GM19463 (cell line): ENCODE results near the gene EGFR.

ENCODE experiments used
- ATAC-seq: cut with Tn5 transposase; IDR thresholded peaks from one replicate; pipeline ENCODE4 v1.9.1; 2021; ENCODE audit warnings: mild to moderate bottlenecking, moderate library complexity; ENCODE audit not compliant: unreplicated experiment

The EGFR gene

GRCh38 chr7:55006499-55006898 lies 12.3 kb upstream of the EGFR start:
- no peak for ATAC-seq

- ATAC-seq: no peak
Observed at GRCh38 chr7:55013851-55014250, 5.0 kb upstream of the EGFR start.

- no peak for ATAC-seq
Observed at GRCh38 chr7:55016061-55016745, 2.6 kb upstream of the EGFR start.

GRCh38 chr7:55016746-55017090 lies 2.1 kb upstream of the EGFR start:
- no peak for ATAC-seq

GRCh38 chr7:55017841-55018240 lies 976 bp upstream of the EGFR start:
- no peak for ATAC-seq

GRCh38 chr7:55019191-55019690 lies 424 bp downstream of the EGFR start:
- ATAC-seq: peak; percentile 38

GRCh38 chr7:55019691-55020465 lies 1.1 kb downstream of the EGFR start:
- ATAC-seq: peak; percentile 21

- no peak for ATAC-seq
Observed at GRCh38 chr7:55020466-55020871, 1.7 kb downstream of the EGFR start.

GRCh38 chr7:55021053-55021452 lies 2.2 kb downstream of the EGFR start:
- ATAC-seq: no peak

- no peak for ATAC-seq
Observed at GRCh38 chr7:55022002-55022985, 3.5 kb downstream of the EGFR start.

- no peak for ATAC-seq
Observed at GRCh38 chr7:55023841-55024505, 5.2 kb downstream of the EGFR start.

- no peak for ATAC-seq
Observed at GRCh38 chr7:55024776-55025175, 6.0 kb downstream of the EGFR start.

GRCh38 chr7:55026086-55026790 lies 7.4 kb downstream of the EGFR start:
- no peak for ATAC-seq

- ATAC-seq: no peak
Observed at GRCh38 chr7:55026867-55027490, 8.2 kb downstream of the EGFR start.

- no peak for ATAC-seq
Observed at GRCh38 chr7:55028011-55028410, 9.2 kb downstream of the EGFR start.

- ATAC-seq: no peak
Observed at GRCh38 chr7:55030314-55030713, 11.5 kb downstream of the EGFR start.

GRCh38 chr7:55031075-55031474 lies 12.3 kb downstream of the EGFR start:
- ATAC-seq: no peak

- ATAC-seq: no peak
Observed at GRCh38 chr7:55032069-55032699, 13.4 kb downstream of the EGFR start.

GRCh38 chr7:55033236-55033846 lies 14.5 kb downstream of the EGFR start:
- ATAC-seq: no peak
